ENCODE results near the gene PAX5. TPM values are rescaled to one million over a fixed set of nuclear protein-coding genes. Genes with fewer than 3 reads are reported as not detected.

PAX5 gene
- total RNA-seq, 1 donor from 2014 or later: 0.25 TPM

DNA sequence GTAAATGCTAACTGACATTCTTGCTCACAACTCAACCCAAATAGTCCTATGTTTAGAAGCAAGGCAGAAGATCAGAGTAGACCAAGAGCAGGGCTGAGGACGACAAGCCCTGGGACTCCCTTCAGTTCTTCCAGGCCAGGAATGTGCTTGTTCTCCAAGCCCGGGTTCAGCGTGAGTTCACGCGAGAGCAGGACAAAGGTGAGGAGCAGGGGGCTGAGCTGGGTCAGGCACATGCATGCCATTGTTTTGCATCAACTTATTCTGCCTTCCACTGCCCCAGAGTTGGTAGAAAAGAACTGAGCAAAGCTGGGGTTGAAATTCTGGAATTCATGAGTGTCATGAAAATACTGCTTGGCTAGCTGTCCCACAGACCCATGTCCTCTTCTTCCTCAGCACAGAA, 206.5 kb downstream of the PAX5 start:
- intact Hi-C loops (cut with DNase I): no loop called here
- TF ChIP-seq, protein P1, sequence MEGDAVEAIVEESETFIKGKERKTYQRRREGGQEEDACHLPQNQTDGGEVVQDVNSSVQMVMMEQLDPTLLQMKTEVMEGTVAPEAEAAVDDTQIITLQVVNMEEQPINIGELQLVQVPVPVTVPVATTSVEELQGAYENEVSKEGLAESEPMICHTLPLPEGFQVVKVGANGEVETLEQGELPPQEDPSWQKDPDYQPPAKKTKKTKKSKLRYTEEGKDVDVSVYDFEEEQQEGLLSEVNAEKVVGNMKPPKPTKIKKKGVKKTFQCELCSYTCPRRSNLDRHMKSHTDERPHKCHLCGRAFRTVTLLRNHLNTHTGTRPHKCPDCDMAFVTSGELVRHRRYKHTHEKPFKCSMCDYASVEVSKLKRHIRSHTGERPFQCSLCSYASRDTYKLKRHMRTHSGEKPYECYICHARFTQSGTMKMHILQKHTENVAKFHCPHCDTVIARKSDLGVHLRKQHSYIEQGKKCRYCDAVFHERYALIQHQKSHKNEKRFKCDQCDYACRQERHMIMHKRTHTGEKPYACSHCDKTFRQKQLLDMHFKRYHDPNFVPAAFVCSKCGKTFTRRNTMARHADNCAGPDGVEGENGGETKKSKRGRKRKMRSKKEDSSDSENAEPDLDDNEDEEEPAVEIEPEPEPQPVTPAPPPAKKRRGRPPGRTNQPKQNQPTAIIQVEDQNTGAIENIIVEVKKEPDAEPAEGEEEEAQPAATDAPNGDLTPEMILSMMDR (IDR thresholded peaks at IDR 0.05): no peak
- no peak for TF ChIP-seq POLR2A (IDR thresholded peaks at IDR 0.05)
- TF ChIP-seq POLR2AphosphoS5 (IDR thresholded peaks at IDR 0.05; ENCODE audit: insufficient read depth in 1 of 2, low read depth in 1 of 2): no peak
- no peak for DNase-seq (ENCODE audit: extremely low spot score in 2 of 2)

DNA sequence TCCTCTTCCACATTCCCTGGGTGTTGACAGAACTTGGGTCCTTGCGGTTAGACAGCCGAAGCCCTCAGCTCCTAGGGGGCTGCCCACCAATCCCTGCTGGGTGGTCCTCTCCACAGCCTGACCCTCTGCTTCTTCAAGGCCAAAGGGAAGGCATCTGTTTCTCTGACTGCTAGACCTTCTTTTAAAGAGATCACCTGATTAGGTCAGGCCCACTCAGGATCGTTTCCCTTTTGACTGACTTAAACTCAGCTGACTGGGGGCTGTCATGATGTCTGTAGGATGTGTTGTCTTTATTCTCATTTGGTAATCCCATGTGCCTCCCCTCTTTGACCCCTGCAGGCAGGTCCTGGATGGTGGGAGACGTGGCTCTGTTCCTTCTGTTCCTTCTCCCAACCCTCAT, 207.5 kb downstream of the PAX5 start:
- no peak overlapping the region for H3K27ac ChIP-seq
- no peaks in the 10 kb centered on the region for H3K4me1 ChIP-seq
- no peak for DNase-seq (ENCODE audit: extremely low spot score in 2 of 2)
- H3K36me3 ChIP-seq: no peaks in the 10 kb centered on the region
- TF ChIP-seq POLR2AphosphoS5 (IDR thresholded peaks at IDR 0.05; ENCODE audit: insufficient read depth in 1 of 2, low read depth in 1 of 2): no peak
- no peak for TF ChIP-seq POLR2A (IDR thresholded peaks at IDR 0.05)
- TF ChIP-seq, protein P1 (IDR thresholded peaks at IDR 0.05): no peak
- H3K9me3 ChIP-seq: no peaks in the 10 kb centered on the region
- intact Hi-C loops (cut with DNase I): no loop called here
- H3K27me3 ChIP-seq: no peaks in the 10 kb centered on the region
- H3K4me3 ChIP-seq: no peak overlapping the region

More for the DNA sequence above, 206.5 kb downstream of the PAX5 start:
- Histone ChIP-seq H3K36me3 (no peaks in the 10 kb centered on the region), H3K4me1 (no peaks in the 10 kb centered on the region), H3K27ac (no peak overlapping the region), H3K27me3 (no peaks in the 10 kb centered on the region), H3K9me3 (no peaks in the 10 kb centered on the region), H3K4me3 (no peak overlapping the region)

DNA sequence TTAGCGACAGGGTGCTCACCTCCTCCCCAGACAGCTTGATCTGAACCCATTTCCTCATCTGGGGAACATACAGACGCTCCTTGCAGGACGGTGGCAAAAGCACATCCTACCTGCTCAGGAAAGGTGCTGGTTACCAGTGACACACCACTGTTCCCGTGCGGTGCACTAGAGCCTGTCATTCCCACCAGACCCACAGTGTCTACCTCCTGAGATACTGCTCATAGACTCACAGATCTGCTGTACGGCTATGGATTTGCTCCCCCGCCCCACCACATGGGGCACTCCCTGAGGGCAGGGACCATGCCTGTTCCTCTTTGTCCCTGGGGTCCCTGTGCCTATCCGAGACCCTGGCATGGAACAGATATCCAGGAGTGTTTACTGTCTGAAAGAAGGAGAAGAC, 208.9 kb downstream of the PAX5 start:
- H3K27ac ChIP-seq: no peak overlapping the region
- intact Hi-C loops (cut with DNase I): no loop called here
- no peaks in the 10 kb centered on the region for H3K36me3 ChIP-seq
- no peaks in the 10 kb centered on the region for H3K27me3 ChIP-seq
- TF ChIP-seq POLR2A (IDR thresholded peaks at IDR 0.05): no peak
- TF ChIP-seq POLR2AphosphoS5 (IDR thresholded peaks at IDR 0.05; ENCODE audit: insufficient read depth in 1 of 2, low read depth in 1 of 2): no peak
- TF ChIP-seq, protein P1 (IDR thresholded peaks at IDR 0.05): no peak
- H3K4me3 ChIP-seq: no peak overlapping the region
- no peaks in the 10 kb centered on the region for H3K4me1 ChIP-seq
- DNase-seq (ENCODE audit: extremely low spot score in 2 of 2): no peak
- H3K9me3 ChIP-seq: no peaks in the 10 kb centered on the region

DNA sequence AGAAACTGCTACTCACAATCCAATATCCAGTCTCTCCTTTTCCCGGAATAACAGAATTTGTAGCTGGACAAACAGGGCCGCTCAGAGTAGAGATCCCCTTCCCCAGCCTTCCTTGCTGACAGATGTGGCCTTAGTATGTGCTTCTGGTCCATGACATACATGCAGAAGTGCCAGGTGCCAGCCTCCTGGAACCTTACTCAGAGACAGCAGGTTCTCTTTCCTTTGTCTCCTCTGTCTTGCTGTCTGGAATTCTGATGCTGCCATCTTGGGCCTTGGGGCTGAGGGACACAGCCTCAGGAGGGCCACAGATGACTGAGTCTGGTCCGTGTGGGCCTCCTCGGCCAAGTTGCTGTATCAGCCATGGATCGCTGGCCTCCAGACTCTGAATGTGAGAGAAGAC, 210.1 kb downstream of the PAX5 start:
- H3K4me1 ChIP-seq: no peaks in the 10 kb centered on the region
- TF ChIP-seq, protein P1 (IDR thresholded peaks at IDR 0.05): no peak
- TF ChIP-seq POLR2A (IDR thresholded peaks at IDR 0.05) (no peak), POLR2AphosphoS5 (IDR thresholded peaks at IDR 0.05; ENCODE audit: insufficient read depth in 1 of 2, low read depth in 1 of 2) (no peak)
- no peaks in the 10 kb centered on the region for H3K36me3 ChIP-seq
- H3K27me3 ChIP-seq: no peaks in the 10 kb centered on the region
- H3K27ac ChIP-seq: no peak overlapping the region
- DNase-seq (ENCODE audit: extremely low spot score in 2 of 2): no peak
- H3K9me3 ChIP-seq: no peaks in the 10 kb centered on the region
- no peak overlapping the region for H3K4me3 ChIP-seq
- intact Hi-C loops (cut with DNase I): no loop called here

DNA sequence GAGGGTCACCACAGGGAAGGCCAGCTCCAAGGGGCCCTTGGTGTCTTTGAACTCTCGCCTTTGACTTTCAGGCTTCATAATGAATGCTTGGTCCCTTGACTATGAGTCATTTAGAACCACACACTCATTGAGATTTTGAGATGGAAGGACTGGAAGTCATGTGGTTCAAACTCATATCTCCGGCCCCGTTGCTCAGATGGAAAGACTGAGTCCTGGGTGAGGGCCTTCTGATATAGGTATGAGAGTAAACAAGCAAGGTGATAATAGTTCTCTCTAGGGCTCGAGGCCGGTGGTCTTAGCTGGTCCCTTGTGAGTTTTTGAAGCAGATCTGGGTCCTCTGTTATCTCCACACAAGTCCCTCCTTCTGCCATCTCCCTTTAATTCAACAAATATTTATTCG, 210.6 kb downstream of the PAX5 start:
- H3K36me3 ChIP-seq: no peaks in the 10 kb centered on the region
- no peak overlapping the region for H3K4me3 ChIP-seq
- intact Hi-C loops (cut with DNase I): no loop called here
- DNase-seq (ENCODE audit: extremely low spot score in 2 of 2): no peak
- no peaks in the 10 kb centered on the region for H3K9me3 ChIP-seq
- no peaks in the 10 kb centered on the region for H3K27me3 ChIP-seq
- no peak overlapping the region for H3K27ac ChIP-seq
- H3K4me1 ChIP-seq: peaks cover 4% of the 10 kb centered on the region
- no peak for TF ChIP-seq POLR2A (IDR thresholded peaks at IDR 0.05)
- TF ChIP-seq POLR2AphosphoS5 (IDR thresholded peaks at IDR 0.05; ENCODE audit: insufficient read depth in 1 of 2, low read depth in 1 of 2): no peak
- TF ChIP-seq, protein P1 (IDR thresholded peaks at IDR 0.05): no peak
